Naive thymus-derived CD4-positive, alpha-beta T cell (primary cell): ENCODE measurements around the gene SPDYE2. TPM values are rescaled to one million over a fixed set of nuclear protein-coding genes. Genes with fewer than 3 reads are reported as not detected.

ENCODE experiments used
- polyA plus RNA-seq, 2 donors: library from polyadenylated mRNA; unstranded; fragments of 300-500 nt; fragmentation: Illumina TruSeq; gene quantifications; one replicate each; pipeline ENCODE4 v1.2.3, GENCODE V29; 2021
- total RNA-seq, 6 experiments: library from RNA in 5 of 6; stranded (reverse) in 5 of 6; gene quantifications; 1 replicate in 5 of 6; 2 replicates in 1 of 6; pipeline ENCODE4 v1.2.3 and lab custom pipeline; 2021 to 2026

The SPDYE2 gene
- total and polyA plus RNA-seq, 7 experiments from 2014 or later: 0.29 to 1.1 (median 0.32) TPM; not detected in 1

Other genes starting within 250 kb of the SPDYE2 start
- under 1 TPM in 1 of 5 experiments, not detected in 4; 0.51 TPM for gene SPDYE6, start 194.8 kb upstream of the SPDYE2 start, total RNA-seq
- gene SPDYE6, start 194.8 kb upstream of the SPDYE2 start, polyA plus RNA-seq: under 1 TPM; 0.14 to 0.25 TPM
- 10 to 100 TPM; 36.4 to 58.4 (median 47.0) TPM for gene PRKRIP1, start 154.9 kb upstream of the SPDYE2 start, total RNA-seq
- 10 to 100 TPM; 15.7 to 33.2 TPM for gene PRKRIP1, start 154.9 kb upstream of the SPDYE2 start, polyA plus RNA-seq
- gene ORAI2, start 117.7 kb upstream of the SPDYE2 start, total RNA-seq: 10 to 100 TPM; 19.9 to 72.6 (median 26.2) TPM
- gene ORAI2, start 117.7 kb upstream of the SPDYE2 start, polyA plus RNA-seq: 10 to 100 TPM; 29.5 to 33.5 TPM
- gene ALKBH4, start 86.4 kb upstream of the SPDYE2 start, total RNA-seq: 10 to 100 TPM in 3 of 5 experiments, 1 to 10 TPM in 2; 4.0 to 14.3 (median 10.1) TPM
- gene ALKBH4, start 86.4 kb upstream of the SPDYE2 start, polyA plus RNA-seq: 10 to 100 TPM; 18.1 to 24.7 TPM
- gene LRWD1, start 86.2 kb upstream of the SPDYE2 start, total RNA-seq: 10 to 100 TPM; 12.4 to 25.3 (median 24.7) TPM
- 10 to 100 TPM in 1 of 2 donors, 1 to 10 TPM in 1; 8.7 to 18.5 TPM for gene LRWD1, start 86.2 kb upstream of the SPDYE2 start, polyA plus RNA-seq
- gene POLR2J, start 72.3 kb upstream of the SPDYE2 start, total RNA-seq: 10 to 100 TPM; 36.9 to 47.7 (median 41.3) TPM
- gene POLR2J, start 72.3 kb upstream of the SPDYE2 start, polyA plus RNA-seq: 100 to 1,000 TPM in 1 of 2 donors, 10 to 100 TPM in 1; 64.2 to 109 TPM
- 10 to 100 TPM; 16.6 to 36.3 (median 24.0) TPM for gene RASA4B, start 33.4 kb upstream of the SPDYE2 start, total RNA-seq
- 10 to 100 TPM; 11.3 to 15.9 TPM for gene RASA4B, start 33.4 kb upstream of the SPDYE2 start, polyA plus RNA-seq
- gene UPK3BL2, start 7.5 kb upstream of the SPDYE2 start, total RNA-seq: 10 to 100 TPM; 22.8 to 85.3 (median 64.6) TPM
- gene UPK3BL2, start 7.5 kb upstream of the SPDYE2 start, polyA plus RNA-seq: 1 to 10 TPM; 3.4 to 6.7 TPM
- 100 to 1,000 TPM in 4 of 5 experiments, 10 to 100 TPM in 1; 70.8 to 142 (median 113) TPM for gene POLR2J3, start 21.4 kb downstream of the SPDYE2 start, total RNA-seq
- gene POLR2J3, start 21.4 kb downstream of the SPDYE2 start, polyA plus RNA-seq: 10 to 100 TPM; 27.3 to 33.0 TPM
- 100 to 1,000 TPM in 2 of 5 experiments, 10 to 100 TPM in 3; 44.0 to 104 (median 62.9) TPM for gene RASA4, start 65.5 kb downstream of the SPDYE2 start, total RNA-seq
- 10 to 100 TPM; 24.6 to 44.1 TPM for gene RASA4, start 65.5 kb downstream of the SPDYE2 start, polyA plus RNA-seq
- gene UPK3BL1, start 91.6 kb downstream of the SPDYE2 start, total RNA-seq: 100 to 1,000 TPM in 2 of 5 experiments, 10 to 100 TPM in 3; 25.9 to 107 (median 49.2) TPM
- gene UPK3BL1, start 91.6 kb downstream of the SPDYE2 start, polyA plus RNA-seq: 10 to 100 TPM; 26.5 to 27.3 TPM
- gene SPDYE2B, start 99.1 kb downstream of the SPDYE2 start, total RNA-seq: not detected
- gene SPDYE2B, start 99.1 kb downstream of the SPDYE2 start, polyA plus RNA-seq: not detected
- 10 to 100 TPM; 23.9 to 48.2 (median 31.1) TPM for gene POLR2J2, start 120.4 kb downstream of the SPDYE2 start, total RNA-seq
- 1 to 10 TPM; 3.9 to 6.4 TPM for gene POLR2J2, start 120.4 kb downstream of the SPDYE2 start, polyA plus RNA-seq
- gene FAM185A, start 197.8 kb downstream of the SPDYE2 start, total RNA-seq: 10 to 100 TPM in 2 of 5 experiments, 1 to 10 TPM in 3; 6.2 to 12.8 (median 8.0) TPM
- gene FAM185A, start 197.8 kb downstream of the SPDYE2 start, polyA plus RNA-seq: 10 to 100 TPM in 1 of 2 donors, 1 to 10 TPM in 1; 7.4 to 12.4 TPM